OCI-LY3 (cell line): ENCODE data around the gene LPAR3.

Experiments
- EZH2phosphoT487 ChIP-seq: fragments of 200-600 bp; shearing (Covaris generic); IDR thresholded peaks from 2 replicates; pipeline ENCODE4 v1.6.1; 2018; ENCODE audit warnings: antibody characterized with exemption, mixed run types, low read depth
- TF ChIP-seq, protein P1 (sequence below): fragments of 200-600, 300-600 bp; sonication (generic); IDR thresholded peaks from 2 replicates; pipeline ENCODE4 v1.5.1; 2014; ENCODE audit warnings: antibody characterized with exemption, low read length, low read depth

DNA sequence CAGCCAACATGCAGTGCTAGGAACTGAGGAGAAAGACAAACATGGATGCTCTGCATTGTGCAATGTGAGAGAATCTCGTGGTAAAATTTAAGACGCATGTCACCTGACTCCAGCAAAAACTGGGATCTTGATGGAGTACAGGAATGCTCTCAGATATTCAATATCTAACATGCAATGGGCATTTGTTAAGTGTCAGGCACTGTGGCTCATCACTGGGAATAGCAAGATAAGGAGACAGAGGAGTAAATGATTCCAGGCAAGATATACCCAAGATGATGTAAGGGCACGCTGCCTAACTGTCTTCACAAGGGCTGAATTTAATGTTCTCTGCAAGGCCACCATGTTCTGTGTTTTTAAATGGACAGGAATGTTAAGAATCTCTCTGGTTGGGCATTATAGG is 67.8 kb downstream of the LPAR3 start:
- TF ChIP-seq, protein P1, sequence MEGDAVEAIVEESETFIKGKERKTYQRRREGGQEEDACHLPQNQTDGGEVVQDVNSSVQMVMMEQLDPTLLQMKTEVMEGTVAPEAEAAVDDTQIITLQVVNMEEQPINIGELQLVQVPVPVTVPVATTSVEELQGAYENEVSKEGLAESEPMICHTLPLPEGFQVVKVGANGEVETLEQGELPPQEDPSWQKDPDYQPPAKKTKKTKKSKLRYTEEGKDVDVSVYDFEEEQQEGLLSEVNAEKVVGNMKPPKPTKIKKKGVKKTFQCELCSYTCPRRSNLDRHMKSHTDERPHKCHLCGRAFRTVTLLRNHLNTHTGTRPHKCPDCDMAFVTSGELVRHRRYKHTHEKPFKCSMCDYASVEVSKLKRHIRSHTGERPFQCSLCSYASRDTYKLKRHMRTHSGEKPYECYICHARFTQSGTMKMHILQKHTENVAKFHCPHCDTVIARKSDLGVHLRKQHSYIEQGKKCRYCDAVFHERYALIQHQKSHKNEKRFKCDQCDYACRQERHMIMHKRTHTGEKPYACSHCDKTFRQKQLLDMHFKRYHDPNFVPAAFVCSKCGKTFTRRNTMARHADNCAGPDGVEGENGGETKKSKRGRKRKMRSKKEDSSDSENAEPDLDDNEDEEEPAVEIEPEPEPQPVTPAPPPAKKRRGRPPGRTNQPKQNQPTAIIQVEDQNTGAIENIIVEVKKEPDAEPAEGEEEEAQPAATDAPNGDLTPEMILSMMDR: no peak
- TF ChIP-seq EZH2phosphoT487: no peak
